HEK293T (cell line): Measurements from ENCODE around the gene FBXL7.

ENCODE experiments used
- BHLHE40 ChIP-seq: fragments of 450-650 bp; IDR thresholded peaks from 2 replicates; pipeline ENCODE4 v1.6.1; 2016; ENCODE audit warnings: mild to moderate bottlenecking, moderate library complexity, borderline replicate concordance
- CTBP1 ChIP-seq: fragments of 450-650 bp; IDR thresholded peaks from 2 replicates; pipeline ENCODE4 v1.6.1; 2016; ENCODE audit warnings: borderline replicate concordance
- ELF4 ChIP-seq: fragments of 450-650 bp; IDR thresholded peaks from 2 replicates; pipeline ENCODE4 v1.6.1; 2017; ENCODE audit warnings: antibody characterized with exemption
- FOXA1 ChIP-seq: fragments of 450-650 bp; IDR thresholded peaks from 2 replicates; pipeline ENCODE4 v1.6.1; 2016; ENCODE audit warnings: mild to moderate bottlenecking
- FOXK2 ChIP-seq: fragments of 450-650 bp; IDR thresholded peaks from 2 replicates; pipeline ENCODE4 v1.6.1; 2016; ENCODE audit warnings: mild to moderate bottlenecking
- FOXM1 ChIP-seq: fragments of 450-650 bp; IDR thresholded peaks from 2 replicates; pipeline ENCODE4 v1.6.1; 2017; ENCODE audit warnings: mild to moderate bottlenecking, borderline replicate concordance
- HDGF ChIP-seq: fragments of 450-650 bp; IDR thresholded peaks from 2 replicates; pipeline ENCODE4 v1.6.1; 2017; ENCODE audit warnings: antibody characterized with exemption, borderline replicate concordance
- L3MBTL2 ChIP-seq: fragments of 450-650 bp; conservative IDR thresholded peaks from 2 replicates; pipeline ENCODE4 v1.6.1; 2016; ENCODE audit warnings: mild to moderate bottlenecking
- NFRKB ChIP-seq: fragments of 450-650 bp; IDR thresholded peaks from 2 replicates; pipeline ENCODE4 v1.6.1; 2016; ENCODE audit warnings: mild to moderate bottlenecking, moderate library complexity
- SP1 ChIP-seq: fragments of 450-650 bp; IDR thresholded peaks from 2 replicates; pipeline ENCODE4 v1.6.1; 2017
- SUZ12 ChIP-seq: fragments of 450-650 bp; IDR thresholded peaks from 2 replicates; pipeline ENCODE4 v1.6.1; 2016; ENCODE audit warnings: mild to moderate bottlenecking
- TARDBP ChIP-seq: fragments of 450-650 bp; IDR thresholded peaks from 2 replicates; pipeline ENCODE4 v1.6.1; 2016
- ZNF384 ChIP-seq: fragments of 450-650 bp; IDR thresholded peaks from 2 replicates; pipeline ENCODE4 v1.6.1; 2016
- TF ChIP-seq, protein P1 (sequence below): fragments of 450-650 bp; IDR thresholded peaks from 2 replicates; pipeline ENCODE4 v1.6.1; 2016

DNA sequence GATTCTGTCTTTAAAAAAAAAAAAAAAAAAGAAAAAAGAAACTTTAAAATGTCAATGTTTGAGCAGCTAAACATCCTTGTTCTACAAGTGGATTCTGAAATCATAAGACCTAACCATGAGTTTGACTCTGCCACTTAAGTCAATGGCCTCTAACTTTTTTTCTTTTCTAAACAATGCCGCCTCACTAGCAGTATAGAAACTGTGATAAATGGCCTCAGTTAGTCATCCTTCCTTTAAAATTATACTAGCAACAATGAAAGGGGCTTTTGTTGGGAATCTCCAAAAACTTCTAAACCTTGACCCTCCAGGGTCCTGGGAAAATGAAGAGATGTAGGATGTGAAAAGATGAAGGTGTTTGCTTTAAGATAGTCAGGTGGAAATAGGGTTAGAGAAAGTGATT, 71.1 kb downstream of the FBXL7 start:
- no peak for TF ChIP-seq FOXM1
- no peak for TF ChIP-seq BHLHE40
- TF ChIP-seq FOXK2, result no peak
- no peak for TF ChIP-seq TARDBP
- TF ChIP-seq CTBP1, result no peak
- no peak for TF ChIP-seq ELF4
- TF ChIP-seq ZNF384, result no peak
- no peak for TF ChIP-seq SUZ12
- TF ChIP-seq NFRKB, result no peak
- TF ChIP-seq SP1, result no peak
- TF ChIP-seq, protein P1, sequence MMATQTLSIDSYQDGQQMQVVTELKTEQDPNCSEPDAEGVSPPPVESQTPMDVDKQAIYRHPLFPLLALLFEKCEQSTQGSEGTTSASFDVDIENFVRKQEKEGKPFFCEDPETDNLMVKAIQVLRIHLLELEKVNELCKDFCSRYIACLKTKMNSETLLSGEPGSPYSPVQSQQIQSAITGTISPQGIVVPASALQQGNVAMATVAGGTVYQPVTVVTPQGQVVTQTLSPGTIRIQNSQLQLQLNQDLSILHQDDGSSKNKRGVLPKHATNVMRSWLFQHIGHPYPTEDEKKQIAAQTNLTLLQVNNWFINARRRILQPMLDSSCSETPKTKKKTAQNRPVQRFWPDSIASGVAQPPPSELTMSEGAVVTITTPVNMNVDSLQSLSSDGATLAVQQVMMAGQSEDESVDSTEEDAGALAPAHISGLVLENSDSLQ, result no peak
- no peak for TF ChIP-seq L3MBTL2
- no peak for TF ChIP-seq HDGF
- no peak for TF ChIP-seq FOXA1
